GM19452 (cell line): ENCODE results near the gene ERO1A.

Experiments used
- ATAC-seq: cut with Tn5 transposase; IDR thresholded peaks from one replicate; pipeline ENCODE4 v1.9.1; 2021; ENCODE audit not compliant: unreplicated experiment

The ERO1A gene

DNA sequence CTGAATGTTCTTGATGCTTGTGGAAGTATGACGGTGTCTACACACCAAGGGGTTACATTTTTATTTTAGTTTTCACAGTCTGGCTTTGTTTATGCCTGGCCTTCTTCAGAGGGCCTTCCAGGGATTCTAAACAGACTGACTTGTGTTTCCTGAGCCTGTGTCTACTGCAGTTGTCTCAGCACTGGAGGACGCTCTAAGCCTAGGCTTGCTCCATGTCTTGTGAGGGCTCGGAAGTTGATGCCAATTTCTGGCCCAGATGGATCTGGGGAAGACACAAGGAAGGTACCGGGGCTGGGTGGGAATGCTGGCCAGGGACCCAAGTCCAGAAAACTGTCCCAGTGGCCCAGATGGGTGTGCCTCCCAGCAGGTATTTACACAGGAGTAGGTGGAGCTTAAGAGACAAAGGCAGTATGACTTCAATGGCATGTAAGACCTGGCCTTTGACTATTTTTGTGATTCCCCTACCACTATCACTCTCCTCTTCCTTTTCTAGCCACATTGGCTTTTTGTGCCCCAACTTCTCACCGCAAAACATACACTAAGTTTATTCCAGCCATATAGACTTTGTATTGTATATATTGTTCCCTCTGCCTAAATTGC is 85.8 kb downstream of the ERO1A start:
- no peak for ATAC-seq

- no peak for ATAC-seq
These were observed 88.3 kb downstream of the ERO1A start for GRCh38 chr14:52607061-52607460.

GRCh38 chr14:52602131-52602530 is 93.2 kb downstream of the ERO1A start:
- ATAC-seq: no peak

DNA sequence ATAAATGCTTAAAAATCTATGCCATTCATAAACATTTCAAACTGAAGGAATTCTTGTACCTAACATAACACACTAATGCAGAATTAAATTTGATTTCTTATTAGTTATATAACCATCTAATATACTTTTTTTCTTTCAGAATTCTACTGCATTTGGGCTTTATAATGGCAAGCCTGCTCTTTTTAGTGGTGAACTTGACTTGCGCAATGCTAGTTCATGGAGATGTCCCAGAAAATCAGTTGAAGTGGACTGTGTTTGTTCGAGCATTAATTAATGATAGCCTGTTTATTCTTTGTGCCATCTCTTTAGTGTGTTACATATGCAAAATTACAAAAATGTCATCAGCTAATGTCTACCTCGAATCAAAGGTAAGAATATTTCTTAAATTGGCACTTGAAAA is 95.4 kb downstream of the ERO1A start:
- ATAC-seq: no peak

GRCh38 chr14:52598568-52598967 is 96.8 kb downstream of the ERO1A start:
- no peak for ATAC-seq

DNA sequence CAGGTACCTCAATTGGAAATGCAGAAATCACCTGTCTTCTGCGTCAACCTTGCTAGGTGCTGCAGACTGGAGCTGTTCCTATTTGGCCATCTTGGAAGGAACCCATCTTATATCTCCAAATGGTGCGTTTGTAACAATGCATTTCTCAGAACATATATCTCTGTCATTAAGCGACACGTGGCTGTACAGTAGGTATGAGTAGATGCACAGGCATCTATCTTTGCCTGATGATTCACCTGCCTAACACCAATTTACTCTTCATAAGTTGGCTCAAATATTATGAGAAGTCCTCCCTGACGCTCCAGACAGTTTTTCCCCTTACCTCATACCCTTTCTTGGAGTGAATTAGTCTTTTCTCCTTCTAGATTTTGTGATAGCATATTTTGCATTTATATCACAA is 98.5 kb downstream of the ERO1A start:
- no peak for ATAC-seq

- no peak for ATAC-seq
These were observed 99.0 kb downstream of the ERO1A start for GRCh38 chr14:52596320-52596719.

- ATAC-seq: no peak
These were observed 105.0 kb downstream of the ERO1A start for GRCh38 chr14:52590318-52590717.
